Nephron progenitor cell (in vitro differentiated cells): Measurements from ENCODE around the gene INPP5B.

ENCODE experiments used
- DNase-seq: peaks from one replicate; pipeline ENCODE4 v3.0.0; 2021
- H3K27ac Mint-ChIP-seq: 2 replicates; pipeline ENCODE4 v1.8.0; 2021; ENCODE audit warnings: mild to moderate bottlenecking, moderate library complexity, mixed read lengths
- H3K27me3 Mint-ChIP-seq: 2 replicates; pipeline ENCODE4 v1.8.0; 2021; ENCODE audit warnings: mild to moderate bottlenecking, low read depth, mixed read lengths; ENCODE audit not compliant: poor library complexity
- H3K36me3 Mint-ChIP-seq: 2 replicates; pipeline ENCODE4 v1.8.0; 2021; ENCODE audit warnings: low read depth, mixed read lengths
- H3K4me1 Mint-ChIP-seq: 2 replicates; pipeline ENCODE4 v1.8.0; 2021; ENCODE audit warnings: mixed read lengths
- H3K4me3 Mint-ChIP-seq: 2 replicates; pipeline ENCODE4 v1.8.0; 2021; ENCODE audit warnings: mild to moderate bottlenecking, moderate library complexity, mixed read lengths
- H3K9me3 Mint-ChIP-seq: 2 replicates; pipeline ENCODE4 v1.8.0; 2021; ENCODE audit warnings: mild to moderate bottlenecking, moderate library complexity, mixed read lengths
- TF ChIP-seq, protein P1 (sequence below): fragments of 200-600 bp; sonication (generic); IDR thresholded peaks from 2 replicates; pipeline ENCODE4 v1.5.0; 2021; ENCODE audit warnings: antibody characterized with exemption

Gene INPP5B

DNA sequence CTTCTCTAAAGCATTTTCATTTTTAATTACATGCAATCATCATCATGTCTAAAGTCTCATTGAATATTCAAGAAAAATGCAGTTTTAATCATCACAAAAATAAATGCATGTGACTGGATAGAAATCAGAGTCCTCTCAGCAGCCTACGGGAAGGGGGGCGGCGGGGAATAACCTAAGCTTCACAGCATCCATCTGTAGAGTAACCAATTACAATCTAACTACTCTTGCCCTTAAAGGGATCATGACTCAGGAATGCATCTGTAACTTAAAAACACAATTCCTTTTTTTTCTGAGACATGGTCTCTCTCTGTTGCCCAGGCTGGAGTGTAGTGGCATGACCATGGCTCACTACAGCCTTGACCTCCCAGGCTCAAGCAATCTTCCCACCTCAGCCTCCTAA is 110.1 kb downstream of the INPP5B start:
- Mint-ChIP-seq H3K27me3 (no peaks in the 10 kb centered on the region), H3K36me3 (peaks cover 40% of the 10 kb centered on the region), H3K9me3 (no peaks in the 10 kb centered on the region), H3K4me1 (no peaks in the 10 kb centered on the region), H3K27ac (no peak overlapping the region), H3K4me3 (no peak overlapping the region)
- TF ChIP-seq, protein P1, sequence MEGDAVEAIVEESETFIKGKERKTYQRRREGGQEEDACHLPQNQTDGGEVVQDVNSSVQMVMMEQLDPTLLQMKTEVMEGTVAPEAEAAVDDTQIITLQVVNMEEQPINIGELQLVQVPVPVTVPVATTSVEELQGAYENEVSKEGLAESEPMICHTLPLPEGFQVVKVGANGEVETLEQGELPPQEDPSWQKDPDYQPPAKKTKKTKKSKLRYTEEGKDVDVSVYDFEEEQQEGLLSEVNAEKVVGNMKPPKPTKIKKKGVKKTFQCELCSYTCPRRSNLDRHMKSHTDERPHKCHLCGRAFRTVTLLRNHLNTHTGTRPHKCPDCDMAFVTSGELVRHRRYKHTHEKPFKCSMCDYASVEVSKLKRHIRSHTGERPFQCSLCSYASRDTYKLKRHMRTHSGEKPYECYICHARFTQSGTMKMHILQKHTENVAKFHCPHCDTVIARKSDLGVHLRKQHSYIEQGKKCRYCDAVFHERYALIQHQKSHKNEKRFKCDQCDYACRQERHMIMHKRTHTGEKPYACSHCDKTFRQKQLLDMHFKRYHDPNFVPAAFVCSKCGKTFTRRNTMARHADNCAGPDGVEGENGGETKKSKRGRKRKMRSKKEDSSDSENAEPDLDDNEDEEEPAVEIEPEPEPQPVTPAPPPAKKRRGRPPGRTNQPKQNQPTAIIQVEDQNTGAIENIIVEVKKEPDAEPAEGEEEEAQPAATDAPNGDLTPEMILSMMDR = no peak
- DNase-seq = no peak

DNA sequence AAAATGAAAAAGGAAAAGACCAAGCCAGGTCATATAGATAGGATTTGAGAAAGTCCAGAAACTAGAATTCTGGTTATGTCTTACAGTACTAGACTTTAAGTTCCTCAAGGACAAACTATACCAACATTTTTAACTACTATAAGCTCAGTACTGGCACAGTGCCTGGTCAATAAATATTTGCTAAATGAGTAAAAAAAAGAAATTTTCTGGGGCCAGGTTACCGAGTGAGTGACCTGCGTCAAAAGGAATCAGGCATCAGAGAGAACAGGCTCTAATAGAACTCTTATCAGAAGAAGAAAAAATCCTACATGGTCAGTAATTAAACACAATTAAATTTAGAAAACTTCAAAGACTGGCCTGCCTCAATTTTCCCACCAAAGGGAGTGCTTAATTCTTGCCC is 115.0 kb downstream of the INPP5B start:
- no peak overlapping the region for H3K4me3 Mint-ChIP-seq
- H3K4me1 Mint-ChIP-seq = no peaks in the 10 kb centered on the region
- H3K9me3 Mint-ChIP-seq = no peaks in the 10 kb centered on the region
- DNase-seq = no peak
- TF ChIP-seq, protein P1 = no peak
- H3K27me3 Mint-ChIP-seq = no peaks in the 10 kb centered on the region
- no peak overlapping the region for H3K27ac Mint-ChIP-seq
- H3K36me3 Mint-ChIP-seq = peaks cover 58% of the 10 kb centered on the region

DNA sequence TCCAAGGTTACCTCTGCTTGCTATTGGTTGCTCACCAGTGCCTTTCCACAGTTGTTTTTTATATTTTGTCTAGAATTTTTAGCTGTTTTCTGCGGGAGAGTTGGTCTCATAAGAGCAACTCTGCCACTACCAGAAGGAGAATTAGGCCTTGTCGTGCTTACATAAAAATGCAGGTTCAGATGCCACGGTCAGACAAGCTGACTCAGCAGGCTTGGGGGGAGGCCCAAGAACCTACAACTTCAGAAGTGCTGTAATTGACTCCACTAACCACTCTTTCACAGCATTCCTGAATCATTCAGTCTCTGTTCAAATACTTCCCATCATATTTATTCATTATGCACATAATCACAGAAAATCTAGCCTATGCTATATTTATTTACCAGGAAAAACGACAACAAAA is 115.7 kb downstream of the INPP5B start:
- H3K36me3 Mint-ChIP-seq = peaks cover 54% of the 10 kb centered on the region
- no peak overlapping the region for H3K27ac Mint-ChIP-seq
- no peaks in the 10 kb centered on the region for H3K4me1 Mint-ChIP-seq
- DNase-seq = no peak
- H3K9me3 Mint-ChIP-seq = no peaks in the 10 kb centered on the region
- TF ChIP-seq, protein P1 = no peak
- no peaks in the 10 kb centered on the region for H3K27me3 Mint-ChIP-seq
- no peak overlapping the region for H3K4me3 Mint-ChIP-seq

DNA sequence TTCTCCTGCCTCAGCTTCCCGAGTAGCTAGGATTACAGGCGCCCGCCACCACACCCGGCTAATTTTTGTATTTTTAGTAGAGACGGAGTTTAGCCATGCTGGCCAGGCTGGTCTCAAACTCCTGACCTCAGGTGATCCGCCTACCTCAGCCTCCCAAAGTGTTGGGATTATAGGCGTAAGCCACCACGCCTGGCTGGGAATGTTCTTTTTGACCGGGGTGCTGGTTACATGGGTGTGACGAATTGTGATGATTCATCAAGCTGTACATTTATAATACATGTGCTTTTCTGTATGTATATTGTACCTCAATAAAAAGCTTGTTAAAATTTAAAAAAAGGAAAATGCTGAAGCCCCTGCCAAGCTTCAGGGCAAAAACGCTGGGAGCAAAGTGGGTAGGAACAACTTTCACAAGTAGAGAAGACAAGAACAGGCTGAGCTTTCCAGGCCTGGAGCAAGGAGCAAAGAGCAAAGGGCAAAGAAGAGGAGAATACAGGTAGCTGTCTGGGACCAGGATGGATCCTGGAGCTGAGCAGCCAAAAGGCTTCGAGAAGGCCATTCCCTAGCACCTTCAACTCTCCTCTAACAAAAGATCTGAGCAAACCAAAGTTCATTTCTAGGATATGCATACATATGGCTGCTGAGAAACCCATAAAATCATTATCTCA is 118.3 kb downstream of the INPP5B start:
- H3K27me3 Mint-ChIP-seq = peaks cover 3% of the 10 kb centered on the region
- H3K27ac Mint-ChIP-seq = no peak overlapping the region
- DNase-seq = no peak
- TF ChIP-seq, protein P1 = no peak
- H3K36me3 Mint-ChIP-seq = peaks cover 48% of the 10 kb centered on the region
- H3K4me1 Mint-ChIP-seq = no peaks in the 10 kb centered on the region
- no peaks in the 10 kb centered on the region for H3K9me3 Mint-ChIP-seq
- no peak overlapping the region for H3K4me3 Mint-ChIP-seq

DNA sequence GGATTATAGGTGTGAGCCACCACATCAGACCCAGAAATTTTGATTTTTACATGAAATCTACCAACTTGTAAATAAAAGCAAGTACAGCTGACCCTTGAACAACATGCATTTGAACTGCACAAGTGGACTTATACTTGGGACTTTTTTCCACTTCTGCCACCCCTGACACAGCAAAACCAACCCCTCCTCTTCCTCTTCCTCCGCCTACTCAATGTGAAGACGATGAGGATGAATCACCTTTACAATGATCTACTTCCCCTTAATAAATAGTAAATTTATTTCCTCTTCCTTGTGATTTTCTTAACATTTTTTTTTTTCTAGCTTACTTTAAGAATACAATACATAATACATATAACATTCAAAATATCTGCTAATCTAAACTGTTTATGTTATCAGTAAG is 121.3 kb downstream of the INPP5B start:
- Mint-ChIP-seq H3K27me3 (peaks cover 3% of the 10 kb centered on the region), H3K9me3 (no peaks in the 10 kb centered on the region), H3K4me3 (no peak overlapping the region), H3K36me3 (peaks cover 50% of the 10 kb centered on the region), H3K27ac (no peak overlapping the region), H3K4me1 (no peaks in the 10 kb centered on the region)
- TF ChIP-seq, protein P1 = no peak
- DNase-seq = no peak

DNA sequence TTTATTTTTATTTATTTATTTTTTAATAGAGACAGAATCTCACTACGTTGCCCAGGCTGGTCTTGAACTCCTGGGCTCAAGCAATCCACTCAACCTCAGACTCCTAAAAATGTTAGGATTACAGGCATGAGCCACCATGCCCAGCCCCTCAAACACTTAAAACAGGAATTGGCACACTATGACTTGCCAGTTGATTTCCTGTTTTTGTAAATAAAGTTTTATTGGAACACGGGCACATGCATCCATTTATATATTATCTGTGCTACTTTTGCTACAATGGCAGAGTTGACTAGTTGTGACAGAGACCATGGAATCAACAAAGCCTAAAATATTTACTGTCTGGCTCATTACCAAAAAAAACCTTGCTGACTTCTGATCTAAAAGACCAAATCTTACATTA is 122.9 kb downstream of the INPP5B start:
- Mint-ChIP-seq H3K27me3 (peaks cover 3% of the 10 kb centered on the region), H3K4me1 (no peaks in the 10 kb centered on the region), H3K36me3 (peaks cover 48% of the 10 kb centered on the region), H3K4me3 (no peak overlapping the region), H3K9me3 (no peaks in the 10 kb centered on the region), H3K27ac (no peak overlapping the region)
- no peak for DNase-seq
- TF ChIP-seq, protein P1 = no peak
